Hepatocyte (in vitro differentiated cells): ENCODE results near the gene STAT5B.

Source experiments
- CTCF ChIP-seq: fragments of 200-600 bp; sonication (generic); IDR thresholded peaks from 2 replicates; pipeline ENCODE4 v1.5.1; 2016; ENCODE audit warnings: antibody characterized with exemption, mild to moderate bottlenecking; ENCODE audit not compliant: poor library complexity
- EZH2 ChIP-seq: fragments of 200-600 bp; sonication (generic); IDR thresholded peaks from 2 replicates; pipeline ENCODE4 v1.6.1; 2016; ENCODE audit warnings: antibody characterized with exemption, mild to moderate bottlenecking, borderline replicate concordance
- EZH2phosphoT487 ChIP-seq: fragments of 200-600 bp; sonication (generic); IDR thresholded peaks from one replicate; pipeline ENCODE4 v1.6.1; 2018; ENCODE audit warnings: antibody characterized with exemption, mild to moderate bottlenecking, low read depth, moderate library complexity; ENCODE audit not compliant: unreplicated experiment, severe bottlenecking

DNA sequence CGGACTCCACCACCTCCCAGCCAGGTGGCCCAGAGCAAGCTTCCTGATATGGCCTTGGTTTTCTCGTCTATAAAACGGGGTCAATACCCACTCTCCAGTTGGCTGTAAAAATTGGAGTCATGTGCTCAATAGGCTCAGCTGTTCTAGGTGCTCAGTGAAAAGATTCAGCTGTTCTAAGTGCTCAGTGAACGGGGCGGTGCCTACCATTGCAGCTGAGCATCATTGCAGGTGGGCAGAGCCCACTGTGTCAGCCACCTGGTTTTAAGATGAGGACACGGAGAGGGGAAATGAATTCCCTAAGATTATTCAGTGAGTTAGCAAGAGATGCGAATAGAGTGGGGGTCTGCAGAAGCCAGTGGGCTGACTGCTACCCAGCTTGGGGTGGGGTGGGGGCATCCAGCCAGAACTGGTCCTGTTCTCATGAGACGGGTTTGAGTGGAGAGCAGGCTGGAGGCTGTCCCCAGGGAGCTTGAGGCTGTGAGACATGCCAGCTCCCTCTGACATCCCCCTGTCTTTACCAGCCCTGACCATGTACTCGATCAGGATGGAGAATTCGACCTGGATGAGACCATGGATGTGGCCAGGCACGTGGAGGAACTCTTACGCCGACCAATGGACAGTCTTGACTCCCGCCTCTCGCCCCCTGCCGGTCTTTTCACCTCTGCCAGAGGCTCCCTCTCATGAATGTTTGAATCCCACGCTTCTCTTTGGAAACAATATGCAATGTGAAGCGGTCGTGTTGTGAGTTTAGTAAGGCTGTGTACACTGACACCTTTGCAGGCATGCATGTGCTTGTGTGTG, 34.0 kb upstream of the STAT5B start:
- no peak for TF ChIP-seq CTCF
- TF ChIP-seq EZH2: no peak
- TF ChIP-seq EZH2phosphoT487: no peak
